GM19438 (cell line): ENCODE data around the gene CREB5.

Experiments
- ATAC-seq: cut with Tn5 transposase; IDR thresholded peaks from one replicate; pipeline ENCODE4 v1.9.1; 2021; ENCODE audit warnings: low read depth; ENCODE audit not compliant: unreplicated experiment

Gene CREB5

GRCh38 chr7:28724563-28724962, 312.2 kb downstream of the CREB5 start:
- no peak for ATAC-seq

GRCh38 chr7:28725045-28725642, 312.8 kb downstream of the CREB5 start:
- ATAC-seq = no peak

- no peak for ATAC-seq
These were observed 313.6 kb downstream of the CREB5 start for GRCh38 chr7:28725911-28726310.

- ATAC-seq = no peak
These were observed 314.2 kb downstream of the CREB5 start for GRCh38 chr7:28726555-28726954.

- no peak for ATAC-seq
These were observed 317.0 kb downstream of the CREB5 start for GRCh38 chr7:28729281-28729680.

- ATAC-seq = no peak
These were observed 317.4 kb downstream of the CREB5 start for GRCh38 chr7:28729727-28730126.

GRCh38 chr7:28731092-28731658, 318.9 kb downstream of the CREB5 start:
- no peak for ATAC-seq

- ATAC-seq = no peak
These were observed 320.0 kb downstream of the CREB5 start for GRCh38 chr7:28732071-28732869.

- ATAC-seq = no peak
These were observed 320.7 kb downstream of the CREB5 start for GRCh38 chr7:28733035-28733434.

GRCh38 chr7:28738412-28738811, 326.1 kb downstream of the CREB5 start:
- no peak for ATAC-seq

GRCh38 chr7:28739128-28739527, 326.8 kb downstream of the CREB5 start:
- no peak for ATAC-seq

GRCh38 chr7:28739826-28740225, 327.5 kb downstream of the CREB5 start:
- no peak for ATAC-seq

GRCh38 chr7:28744951-28745350, 332.6 kb downstream of the CREB5 start:
- no peak for ATAC-seq

- ATAC-seq = no peak
These were observed 333.0 kb downstream of the CREB5 start for GRCh38 chr7:28745351-28745750.

- ATAC-seq = no peak
These were observed 335.1 kb downstream of the CREB5 start for GRCh38 chr7:28747404-28747803.

GRCh38 chr7:28747854-28748253, 335.5 kb downstream of the CREB5 start:
- ATAC-seq = no peak

- ATAC-seq = no peak
These were observed 336.0 kb downstream of the CREB5 start for GRCh38 chr7:28748346-28748745.

GRCh38 chr7:28748933-28749584, 336.7 kb downstream of the CREB5 start:
- no peak for ATAC-seq

- no peak for ATAC-seq
These were observed 337.3 kb downstream of the CREB5 start for GRCh38 chr7:28749638-28750037.

- no peak for ATAC-seq
These were observed 338.7 kb downstream of the CREB5 start for GRCh38 chr7:28750981-28751380.

- no peak for ATAC-seq
These were observed 341.3 kb downstream of the CREB5 start for GRCh38 chr7:28753613-28754012.
